Nephron progenitor cell (in vitro differentiated cells): ENCODE data around the gene TALDO1.

Experiments
- DNase-seq: peaks from one replicate; pipeline ENCODE4 v3.0.0; 2021
- H3K27ac Mint-ChIP-seq: 2 replicates; pipeline ENCODE4 v1.8.0; 2021; ENCODE audit warnings: mild to moderate bottlenecking, moderate library complexity, mixed read lengths
- H3K27me3 Mint-ChIP-seq: 2 replicates; pipeline ENCODE4 v1.8.0; 2021; ENCODE audit warnings: mild to moderate bottlenecking, low read depth, mixed read lengths; ENCODE audit not compliant: poor library complexity
- H3K36me3 Mint-ChIP-seq: 2 replicates; pipeline ENCODE4 v1.8.0; 2021; ENCODE audit warnings: low read depth, mixed read lengths
- H3K4me1 Mint-ChIP-seq: 2 replicates; pipeline ENCODE4 v1.8.0; 2021; ENCODE audit warnings: mixed read lengths
- H3K4me3 Mint-ChIP-seq: 2 replicates; pipeline ENCODE4 v1.8.0; 2021; ENCODE audit warnings: mild to moderate bottlenecking, moderate library complexity, mixed read lengths
- H3K9me3 Mint-ChIP-seq: 2 replicates; pipeline ENCODE4 v1.8.0; 2021; ENCODE audit warnings: mild to moderate bottlenecking, moderate library complexity, mixed read lengths
- TF ChIP-seq, protein P1 (sequence below): fragments of 200-600 bp; sonication (generic); IDR thresholded peaks from 2 replicates; pipeline ENCODE4 v1.5.0; 2021; ENCODE audit warnings: antibody characterized with exemption

The TALDO1 gene

GRCh38 chr11:708511-708910 lies 38.8 kb upstream of the TALDO1 start:
- Mint-ChIP-seq H3K27ac (no peak overlapping the region), H3K36me3 (no peaks in the 10 kb centered on the region), H3K4me3 (no peak overlapping the region), H3K9me3 (no peaks in the 10 kb centered on the region), H3K4me1 (peaks cover 23% of the 10 kb centered on the region), H3K27me3 (peaks cover 23% of the 10 kb centered on the region)
- TF ChIP-seq, protein P1, sequence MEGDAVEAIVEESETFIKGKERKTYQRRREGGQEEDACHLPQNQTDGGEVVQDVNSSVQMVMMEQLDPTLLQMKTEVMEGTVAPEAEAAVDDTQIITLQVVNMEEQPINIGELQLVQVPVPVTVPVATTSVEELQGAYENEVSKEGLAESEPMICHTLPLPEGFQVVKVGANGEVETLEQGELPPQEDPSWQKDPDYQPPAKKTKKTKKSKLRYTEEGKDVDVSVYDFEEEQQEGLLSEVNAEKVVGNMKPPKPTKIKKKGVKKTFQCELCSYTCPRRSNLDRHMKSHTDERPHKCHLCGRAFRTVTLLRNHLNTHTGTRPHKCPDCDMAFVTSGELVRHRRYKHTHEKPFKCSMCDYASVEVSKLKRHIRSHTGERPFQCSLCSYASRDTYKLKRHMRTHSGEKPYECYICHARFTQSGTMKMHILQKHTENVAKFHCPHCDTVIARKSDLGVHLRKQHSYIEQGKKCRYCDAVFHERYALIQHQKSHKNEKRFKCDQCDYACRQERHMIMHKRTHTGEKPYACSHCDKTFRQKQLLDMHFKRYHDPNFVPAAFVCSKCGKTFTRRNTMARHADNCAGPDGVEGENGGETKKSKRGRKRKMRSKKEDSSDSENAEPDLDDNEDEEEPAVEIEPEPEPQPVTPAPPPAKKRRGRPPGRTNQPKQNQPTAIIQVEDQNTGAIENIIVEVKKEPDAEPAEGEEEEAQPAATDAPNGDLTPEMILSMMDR, result no peak
- DNase-seq, result no peak

- no peak for DNase-seq
- TF ChIP-seq, protein P1, result no peak
- no peak overlapping the region for H3K4me3 Mint-ChIP-seq
- peaks cover 5% of the 10 kb centered on the region for H3K9me3 Mint-ChIP-seq
- H3K27me3 Mint-ChIP-seq, result peaks cover 23% of the 10 kb centered on the region
- H3K4me1 Mint-ChIP-seq, result peaks cover 23% of the 10 kb centered on the region
- no peak overlapping the region for H3K27ac Mint-ChIP-seq
- H3K36me3 Mint-ChIP-seq, result no peaks in the 10 kb centered on the region
Measured at GRCh38 chr11:709109-709997, 37.9 kb upstream of the TALDO1 start.

GRCh38 chr11:714436-714835 lies 32.8 kb upstream of the TALDO1 start:
- Mint-ChIP-seq H3K36me3 (no peaks in the 10 kb centered on the region), H3K27me3 (peaks cover 34% of the 10 kb centered on the region)

GRCh38 chr11:719214-720016 lies 27.8 kb upstream of the TALDO1 start:
- Mint-ChIP-seq H3K4me1 (peaks cover 12% of the 10 kb centered on the region), H3K36me3 (no peaks in the 10 kb centered on the region), H3K9me3 (peaks cover 18% of the 10 kb centered on the region), H3K4me3 (peak overlapping the region; percentile 50), H3K27ac (no peak overlapping the region), H3K27me3 (peaks cover 72% of the 10 kb centered on the region)
- no peak for DNase-seq
- TF ChIP-seq, protein P1, result no peak

More at GRCh38 chr11:714436-714835, 32.8 kb upstream of the TALDO1 start:
- TF ChIP-seq, protein P1, result no peak
- peaks cover 24% of the 10 kb centered on the region for H3K9me3 Mint-ChIP-seq
- peaks cover 18% of the 10 kb centered on the region for H3K4me1 Mint-ChIP-seq
- no peak overlapping the region for H3K27ac Mint-ChIP-seq
- no peak overlapping the region for H3K4me3 Mint-ChIP-seq
- no peak for DNase-seq

- Mint-ChIP-seq H3K9me3 (peaks cover 11% of the 10 kb centered on the region), H3K27me3 (peaks cover 75% of the 10 kb centered on the region), H3K4me3 (peak overlapping the region; percentile 38), H3K27ac (no peak overlapping the region), H3K4me1 (peaks cover 15% of the 10 kb centered on the region), H3K36me3 (no peaks in the 10 kb centered on the region)
- TF ChIP-seq, protein P1, result no peak
- no peak for DNase-seq
Measured at GRCh38 chr11:720017-720641, 27.1 kb upstream of the TALDO1 start.
